HEK293T (cell line): Measurements from ENCODE around the gene CNOT6.

Experiments
- ARNT ChIP-seq: fragments of 450-650 bp; IDR thresholded peaks from 2 replicates; pipeline ENCODE4 v1.6.1; 2017; ENCODE audit warnings: mild to moderate bottlenecking
- FOXA1 ChIP-seq: fragments of 450-650 bp; IDR thresholded peaks from 2 replicates; pipeline ENCODE4 v1.6.1; 2016; ENCODE audit warnings: mild to moderate bottlenecking
- HDGF ChIP-seq: fragments of 450-650 bp; IDR thresholded peaks from 2 replicates; pipeline ENCODE4 v1.6.1; 2017; ENCODE audit warnings: antibody characterized with exemption, borderline replicate concordance
- L3MBTL2 ChIP-seq: fragments of 450-650 bp; conservative IDR thresholded peaks from 2 replicates; pipeline ENCODE4 v1.6.1; 2016; ENCODE audit warnings: mild to moderate bottlenecking
- TARDBP ChIP-seq: fragments of 450-650 bp; IDR thresholded peaks from 2 replicates; pipeline ENCODE4 v1.6.1; 2016
- ZNF384 ChIP-seq: fragments of 450-650 bp; IDR thresholded peaks from 2 replicates; pipeline ENCODE4 v1.6.1; 2016

DNA sequence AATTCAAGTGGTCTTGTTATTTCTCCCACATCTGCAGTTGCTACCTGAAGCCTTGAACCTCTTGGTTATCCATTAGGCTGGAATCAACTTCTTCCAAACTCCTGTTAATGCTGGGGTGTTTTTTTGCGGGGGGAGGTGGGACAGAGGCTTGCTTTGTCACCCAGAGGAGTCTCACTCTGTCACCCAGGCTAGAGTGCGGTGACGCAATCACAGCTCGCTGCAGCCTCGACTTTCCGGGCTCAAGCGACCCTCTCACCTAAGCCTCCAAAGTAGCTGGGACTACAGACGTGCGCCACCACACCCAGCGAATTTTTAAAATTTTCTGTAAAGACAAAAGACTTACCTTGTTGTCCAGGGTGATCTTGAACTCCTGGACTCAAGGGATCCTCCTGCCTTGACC lies 92.7 kb downstream of the CNOT6 start:
- TF ChIP-seq L3MBTL2 (no peak), FOXA1 (no peak), ARNT (no peak), HDGF (no peak), ZNF384 (no peak), TARDBP (no peak)
